GM12873 (cell line): ENCODE measurements around the gene MICOS13.
A peak's percentile ranks its signal among the peaks of the same experiment; 100 is the strongest.

Experiments
- TF ChIP-seq, protein P1 (sequence below): IDR thresholded peaks from 2 replicates; pipeline ENCODE4 v1.5.1; 2012; ENCODE audit warnings: low read depth, mild to moderate bottlenecking, moderate library complexity, low read length, control low read depth; ENCODE audit not compliant: insufficient read depth; ENCODE audit errors: missing control alignments

The MICOS13 gene

GRCh38 chr19:5692723-5693194, 12.4 kb upstream of the MICOS13 start:
- TF ChIP-seq, protein P1, sequence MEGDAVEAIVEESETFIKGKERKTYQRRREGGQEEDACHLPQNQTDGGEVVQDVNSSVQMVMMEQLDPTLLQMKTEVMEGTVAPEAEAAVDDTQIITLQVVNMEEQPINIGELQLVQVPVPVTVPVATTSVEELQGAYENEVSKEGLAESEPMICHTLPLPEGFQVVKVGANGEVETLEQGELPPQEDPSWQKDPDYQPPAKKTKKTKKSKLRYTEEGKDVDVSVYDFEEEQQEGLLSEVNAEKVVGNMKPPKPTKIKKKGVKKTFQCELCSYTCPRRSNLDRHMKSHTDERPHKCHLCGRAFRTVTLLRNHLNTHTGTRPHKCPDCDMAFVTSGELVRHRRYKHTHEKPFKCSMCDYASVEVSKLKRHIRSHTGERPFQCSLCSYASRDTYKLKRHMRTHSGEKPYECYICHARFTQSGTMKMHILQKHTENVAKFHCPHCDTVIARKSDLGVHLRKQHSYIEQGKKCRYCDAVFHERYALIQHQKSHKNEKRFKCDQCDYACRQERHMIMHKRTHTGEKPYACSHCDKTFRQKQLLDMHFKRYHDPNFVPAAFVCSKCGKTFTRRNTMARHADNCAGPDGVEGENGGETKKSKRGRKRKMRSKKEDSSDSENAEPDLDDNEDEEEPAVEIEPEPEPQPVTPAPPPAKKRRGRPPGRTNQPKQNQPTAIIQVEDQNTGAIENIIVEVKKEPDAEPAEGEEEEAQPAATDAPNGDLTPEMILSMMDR, result no peak

GRCh38 chr19:5691822-5692722, 11.8 kb upstream of the MICOS13 start:
- TF ChIP-seq, protein P1, result no peak

GRCh38 chr19:5690955-5691821, 10.9 kb upstream of the MICOS13 start:
- TF ChIP-seq, protein P1, result no peak

DNA sequence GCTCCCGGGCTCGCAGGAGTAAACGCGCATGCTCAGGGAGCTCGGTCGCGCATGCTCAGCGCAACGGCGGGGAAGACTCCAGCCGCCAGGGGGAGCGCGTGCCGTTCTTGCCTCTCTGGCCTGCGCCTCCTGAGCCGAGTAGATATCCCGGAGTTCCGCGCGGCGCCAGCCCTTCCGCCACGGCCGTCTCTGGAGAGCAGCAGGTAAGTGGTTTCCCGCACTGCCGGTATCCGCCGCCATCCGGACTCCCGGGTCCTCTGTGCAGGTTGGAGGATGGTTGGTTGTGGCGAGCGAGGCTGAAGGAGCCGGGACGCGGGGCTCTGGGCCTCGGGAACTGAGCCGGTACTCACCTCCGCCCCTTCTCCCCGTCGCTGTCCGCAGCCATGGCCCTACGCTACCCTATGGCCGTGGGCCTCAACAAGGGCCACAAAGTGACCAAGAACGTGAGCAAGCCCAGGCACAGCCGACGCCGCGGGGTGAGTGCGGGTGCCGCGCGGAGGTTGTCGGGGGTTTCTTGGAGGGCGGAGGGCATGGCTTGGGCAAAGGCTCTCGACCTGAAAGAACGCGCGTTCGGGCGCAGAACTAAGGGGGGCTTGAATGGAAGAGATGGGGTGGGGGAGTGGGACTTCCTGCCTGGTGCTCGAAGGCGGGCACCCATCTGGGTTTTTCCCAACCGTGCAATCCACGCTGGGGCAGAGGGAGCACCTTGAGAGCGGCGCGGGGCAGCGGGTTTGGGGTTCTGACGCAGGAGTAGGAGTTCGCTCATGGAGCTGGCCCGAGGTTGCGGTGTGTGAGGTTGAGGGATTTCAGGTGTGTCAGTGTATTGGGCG, 10.0 kb upstream of the MICOS13 start, which contains the start of gene RPL36:
Gene RPL36, plus strand, starts transcription at position 171 of the 830 bp plus-strand sequence. Its CDS starts 213 bp downstream, at position 384.
- TF ChIP-seq, protein P1, result peak; percentile 99

- TF ChIP-seq, protein P1, result no peak
Measured at GRCh38 chr19:5687360-5688198, 7.3 kb upstream of the MICOS13 start.

DNA sequence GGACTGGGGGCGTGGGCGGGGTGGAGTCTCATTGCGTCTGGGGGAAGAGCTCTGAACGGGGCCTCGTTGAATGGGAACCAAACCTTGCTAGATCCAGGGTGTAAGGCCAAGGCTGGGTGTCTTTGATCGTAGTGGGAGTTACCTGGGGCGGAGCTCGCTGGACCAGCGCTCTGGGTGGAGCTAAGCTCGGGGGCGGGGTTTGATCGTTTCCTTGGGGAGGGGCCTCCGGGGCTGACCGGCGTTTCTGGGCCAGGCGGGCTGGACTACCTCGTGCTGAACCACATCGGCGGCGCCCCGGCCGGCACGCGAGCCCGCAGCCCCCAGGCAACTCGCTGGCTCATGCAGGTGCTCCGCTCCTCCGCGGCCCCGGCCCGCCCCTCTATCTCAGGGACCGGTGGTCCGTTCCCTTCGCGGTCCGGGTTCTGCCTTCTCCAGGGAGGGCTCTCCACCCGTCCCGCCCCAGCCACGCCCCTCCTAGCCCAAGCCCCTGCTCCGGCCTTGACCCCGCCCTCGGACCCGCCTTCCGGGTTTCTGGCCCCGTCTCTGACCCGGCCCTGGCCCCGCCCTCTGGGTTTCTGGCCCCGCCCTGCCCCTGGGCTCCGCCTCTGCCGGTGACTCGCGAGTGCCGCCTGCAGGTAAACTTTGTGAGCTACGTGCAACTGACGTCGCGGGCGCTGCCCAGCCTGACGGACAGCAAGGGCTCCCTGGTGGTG, 6.5 kb upstream of the MICOS13 start:
- TF ChIP-seq, protein P1, result peak; percentile 86
